ENCODE data around the gene FMO4.
"Not testable (repeated sequence)": the region's sequence is repeated elsewhere in the genome, so short reads cannot be mapped to it uniquely, and the experiment has no call there.

The FMO4 gene

DNA sequence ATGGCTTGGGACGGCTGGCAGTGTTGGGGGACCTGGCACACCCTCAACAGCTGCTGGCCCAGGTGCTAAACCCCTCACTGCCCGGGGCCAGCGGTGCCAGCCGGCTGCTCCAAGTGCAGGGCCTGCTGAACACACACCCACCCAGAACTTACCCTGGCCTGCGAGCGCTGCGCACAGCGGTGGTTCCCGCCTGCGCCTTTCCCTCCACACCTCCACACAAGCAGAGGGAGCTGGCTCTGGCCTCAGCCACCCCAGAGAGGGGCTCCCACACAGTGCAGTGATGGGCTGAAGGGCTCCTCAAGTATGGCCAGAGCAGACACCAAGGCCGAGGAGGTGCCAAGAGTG, 67.9 kb downstream of the FMO4 start:
- DNase-seq (ENCODE audit: low read depth in 1 of 2, low spot score in 1 of 2) = no peak

DNA sequence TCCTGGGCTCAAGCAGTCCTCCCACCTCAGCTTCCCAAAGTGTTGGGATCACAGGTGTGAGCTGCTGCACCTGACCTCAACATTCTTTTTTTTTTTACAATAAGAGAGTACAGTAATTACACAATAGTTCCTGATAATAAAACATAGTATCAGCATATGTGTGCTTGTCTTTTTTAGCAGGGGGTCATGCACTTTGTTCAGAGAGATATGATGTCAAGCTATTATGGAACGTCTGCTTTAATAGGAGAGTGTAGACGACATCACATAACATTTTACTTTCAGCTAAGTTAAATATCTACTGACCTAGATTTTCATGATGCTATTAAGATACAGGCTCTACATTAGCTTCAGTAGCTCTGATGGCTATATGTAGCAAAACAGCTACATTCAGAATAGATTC, 70.5 kb downstream of the FMO4 start:
- DNase-seq (ENCODE audit: low read depth in 1 of 2, low spot score in 1 of 2) = no peak

DNA sequence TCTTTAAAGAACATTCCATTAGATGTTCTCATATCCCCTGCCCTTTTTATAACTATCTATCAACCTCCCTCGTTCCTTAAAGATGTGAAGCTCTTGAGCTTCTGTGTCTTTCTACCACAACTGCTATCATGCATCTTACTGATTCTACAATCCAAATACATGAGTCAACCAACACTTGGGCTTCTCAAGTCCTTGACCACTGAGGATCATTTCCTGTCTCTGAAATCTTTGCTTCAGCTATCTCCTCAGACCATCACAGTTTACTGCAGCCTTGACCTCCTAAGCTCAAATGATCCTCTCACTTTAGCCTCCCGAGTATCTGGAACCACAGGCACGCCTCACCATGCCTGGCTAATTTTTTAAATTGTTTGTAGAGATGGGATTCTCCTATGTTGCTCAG, 75.2 kb downstream of the FMO4 start:
- DNase-seq (ENCODE audit: low read depth in 1 of 2, low spot score in 1 of 2) = no peak

DNA sequence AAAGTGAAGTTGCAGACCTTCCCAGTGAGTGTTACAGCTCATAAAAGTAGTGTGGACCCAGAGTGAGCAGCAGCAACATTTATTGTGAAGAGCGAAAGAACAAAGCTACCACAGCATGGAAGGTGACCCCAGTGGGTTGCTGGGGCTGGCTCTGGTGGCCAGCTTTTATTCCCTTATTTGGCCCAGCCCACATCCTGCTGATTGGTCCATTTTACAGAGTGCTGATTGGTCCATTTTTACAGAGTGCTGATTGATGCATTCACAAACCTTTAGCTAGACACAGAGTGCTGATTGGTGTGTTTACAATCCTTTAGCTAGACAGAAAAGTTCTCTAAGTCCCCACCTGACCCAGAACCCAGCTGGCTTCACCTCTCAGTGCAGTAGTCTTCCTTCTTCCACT, 76.8 kb downstream of the FMO4 start:
- DNase-seq (ENCODE audit: low read depth in 1 of 2, low spot score in 1 of 2) = not testable (repeated sequence)

Data from activated T-helper 1 cell treated with anti-CD3 and anti-CD28 coated beads, Interleukin-2, amount 50 U/mL, for 16 hours (primary cell).